ENCODE results near the gene PRR29. TPM values are rescaled to one million over a fixed set of nuclear protein-coding genes. Genes with fewer than 3 reads are reported as not detected.
"Not testable (repeated sequence)": the region's sequence is repeated elsewhere in the genome, so short reads cannot be mapped to it uniquely, and the experiment has no call there.

The PRR29 gene
- total RNA-seq, 1 donor from 2014 or later: 3.7 TPM

GRCh38 chr17:64006361-64007088, 8.4 kb downstream of the PRR29 start:
- Mint-ChIP-seq H3K4me1 (ENCODE audit: low read depth) (peaks cover 8% of the 10 kb centered on the region), H3K4me3 (ENCODE audit: low read depth) (no peak overlapping the region), H3K27ac (no peak overlapping the region), H3K9me3 (ENCODE audit: low read depth) (peaks cover 5% of the 10 kb centered on the region), H3K27me3 (peaks cover 17% of the 10 kb centered on the region), H3K36me3 (ENCODE audit: insufficient read depth) (no peaks in the 10 kb centered on the region)
- TF ChIP-seq, protein P1, sequence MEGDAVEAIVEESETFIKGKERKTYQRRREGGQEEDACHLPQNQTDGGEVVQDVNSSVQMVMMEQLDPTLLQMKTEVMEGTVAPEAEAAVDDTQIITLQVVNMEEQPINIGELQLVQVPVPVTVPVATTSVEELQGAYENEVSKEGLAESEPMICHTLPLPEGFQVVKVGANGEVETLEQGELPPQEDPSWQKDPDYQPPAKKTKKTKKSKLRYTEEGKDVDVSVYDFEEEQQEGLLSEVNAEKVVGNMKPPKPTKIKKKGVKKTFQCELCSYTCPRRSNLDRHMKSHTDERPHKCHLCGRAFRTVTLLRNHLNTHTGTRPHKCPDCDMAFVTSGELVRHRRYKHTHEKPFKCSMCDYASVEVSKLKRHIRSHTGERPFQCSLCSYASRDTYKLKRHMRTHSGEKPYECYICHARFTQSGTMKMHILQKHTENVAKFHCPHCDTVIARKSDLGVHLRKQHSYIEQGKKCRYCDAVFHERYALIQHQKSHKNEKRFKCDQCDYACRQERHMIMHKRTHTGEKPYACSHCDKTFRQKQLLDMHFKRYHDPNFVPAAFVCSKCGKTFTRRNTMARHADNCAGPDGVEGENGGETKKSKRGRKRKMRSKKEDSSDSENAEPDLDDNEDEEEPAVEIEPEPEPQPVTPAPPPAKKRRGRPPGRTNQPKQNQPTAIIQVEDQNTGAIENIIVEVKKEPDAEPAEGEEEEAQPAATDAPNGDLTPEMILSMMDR (IDR thresholded peaks at IDR 0.05; ENCODE audit: unreplicated experiment): no peak
- DNase-seq (ENCODE audit: low spot score, unreplicated experiment): no peak

DNA sequence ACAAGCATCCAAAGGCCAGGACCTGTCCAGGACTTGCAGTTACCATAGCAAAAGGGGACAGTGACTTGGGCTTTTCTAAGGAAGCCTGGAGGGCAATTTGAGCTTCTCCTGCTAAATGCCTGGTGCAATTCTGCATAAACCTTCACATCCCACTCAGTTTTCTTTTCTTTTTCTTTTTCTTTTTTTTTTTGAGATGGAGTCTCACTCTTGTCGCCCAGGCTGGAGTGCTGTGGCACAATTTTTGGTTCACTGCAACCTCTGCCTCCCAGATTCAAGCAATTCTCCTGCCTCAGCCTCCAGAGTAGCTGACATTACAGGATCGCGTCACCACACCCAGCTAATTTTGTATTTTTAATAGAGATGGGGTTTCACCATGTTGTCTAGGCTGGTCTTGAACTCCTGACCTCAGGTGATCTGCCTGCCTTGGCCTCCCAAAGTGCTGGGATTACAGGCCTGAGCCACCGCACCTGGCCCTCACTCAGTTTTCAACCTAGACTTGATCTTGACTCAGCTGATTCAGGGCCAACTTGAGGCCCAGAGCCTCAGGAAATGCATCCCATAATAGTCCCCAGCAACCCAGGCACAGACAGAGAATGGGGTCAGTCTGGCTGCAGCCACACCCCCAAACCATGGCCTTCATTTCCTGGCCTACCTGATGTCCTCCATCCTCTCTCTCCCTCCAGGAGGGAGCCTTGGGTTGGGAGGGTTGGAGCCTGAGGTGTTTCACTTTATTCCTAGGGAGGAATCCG, 9.1 kb downstream of the PRR29 start:
- H3K4me1 Mint-ChIP-seq (ENCODE audit: low read depth); DNase-seq (ENCODE audit: low spot score, unreplicated experiment); H3K9me3 Mint-ChIP-seq (ENCODE audit: low read depth); H3K4me3 Mint-ChIP-seq (ENCODE audit: low read depth); H3K36me3 Mint-ChIP-seq (ENCODE audit: insufficient read depth); H3K27ac Mint-ChIP-seq: not testable (repeated sequence)
- peaks cover 20% of the 10 kb centered on the region for H3K27me3 Mint-ChIP-seq

- H3K36me3 Mint-ChIP-seq (ENCODE audit: insufficient read depth): no peaks in the 10 kb centered on the region
- no peak overlapping the region for H3K27ac Mint-ChIP-seq
- no peak for DNase-seq (ENCODE audit: low spot score, unreplicated experiment)
- no peak overlapping the region for H3K4me3 Mint-ChIP-seq (ENCODE audit: low read depth)
- H3K27me3 Mint-ChIP-seq: peaks cover 20% of the 10 kb centered on the region
- TF ChIP-seq, protein P1 (IDR thresholded peaks at IDR 0.05; ENCODE audit: unreplicated experiment): no peak
- peaks cover 5% of the 10 kb centered on the region for H3K9me3 Mint-ChIP-seq (ENCODE audit: low read depth)
- peaks cover 8% of the 10 kb centered on the region for H3K4me1 Mint-ChIP-seq (ENCODE audit: low read depth)
Observed at GRCh38 chr17:64007838-64008282, 9.7 kb downstream of the PRR29 start.

DNA sequence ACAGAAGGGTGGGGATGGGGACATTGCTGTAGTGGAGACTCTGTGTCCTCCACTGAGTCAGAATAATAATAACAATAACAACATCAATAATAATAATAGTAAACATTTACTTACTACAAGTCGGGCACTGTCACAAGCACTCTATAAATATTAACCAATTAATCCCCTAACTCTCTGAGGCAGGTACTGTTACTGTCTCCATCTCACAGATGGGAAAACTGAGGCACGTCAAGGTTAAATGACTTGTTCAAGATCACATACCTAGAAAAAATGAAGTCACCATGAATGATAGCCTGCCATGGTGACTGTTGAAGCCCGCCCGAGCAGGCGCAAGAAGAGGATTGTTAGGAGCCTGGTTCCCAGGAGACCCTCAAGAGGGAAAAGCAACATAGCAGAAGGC, 10.2 kb downstream of the PRR29 start:
- Mint-ChIP-seq H3K27me3 (peaks cover 20% of the 10 kb centered on the region), H3K9me3 (ENCODE audit: low read depth) (peaks cover 5% of the 10 kb centered on the region), H3K27ac (no peak overlapping the region), H3K4me1 (ENCODE audit: low read depth) (peaks cover 8% of the 10 kb centered on the region), H3K36me3 (ENCODE audit: insufficient read depth) (no peaks in the 10 kb centered on the region), H3K4me3 (ENCODE audit: low read depth) (no peak overlapping the region)
- no peak for DNase-seq (ENCODE audit: low spot score, unreplicated experiment)
- TF ChIP-seq, protein P1 (IDR thresholded peaks at IDR 0.05; ENCODE audit: unreplicated experiment): no peak

DNA sequence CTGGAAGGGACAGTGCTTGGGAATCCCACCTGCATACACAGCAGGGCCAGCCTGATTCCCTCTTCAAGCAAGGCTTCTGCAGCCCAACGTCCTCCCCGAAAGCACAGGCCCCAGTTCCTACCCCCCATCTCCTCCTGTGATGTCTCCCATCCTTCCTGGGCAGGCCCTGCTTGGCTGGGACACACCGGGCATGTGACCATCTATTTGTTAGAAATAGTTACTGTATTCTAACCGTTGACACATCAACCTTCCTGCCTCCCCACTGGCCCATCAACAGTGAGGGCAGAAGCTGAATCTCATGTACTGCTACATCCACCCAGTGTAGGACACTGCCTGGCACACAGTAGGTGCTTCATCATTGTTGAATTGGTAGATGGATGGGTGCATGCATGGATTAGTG, 10.7 kb downstream of the PRR29 start:
- no peak for DNase-seq (ENCODE audit: low spot score, unreplicated experiment)

More for the DNA sequence above, 10.7 kb downstream of the PRR29 start:
- Mint-ChIP-seq H3K36me3 (ENCODE audit: insufficient read depth) (no peaks in the 10 kb centered on the region), H3K4me3 (ENCODE audit: low read depth) (no peak overlapping the region), H3K4me1 (ENCODE audit: low read depth) (peaks cover 8% of the 10 kb centered on the region), H3K27me3 (peaks cover 16% of the 10 kb centered on the region), H3K27ac (no peak overlapping the region), H3K9me3 (ENCODE audit: low read depth) (peaks cover 5% of the 10 kb centered on the region)
- TF ChIP-seq, protein P1 (IDR thresholded peaks at IDR 0.05; ENCODE audit: unreplicated experiment): no peak

All from progenitor cell of endocrine pancreas (in vitro differentiated cells).